DOHH2 (cell line): Measurements from ENCODE around the gene WDR7.

Source experiments
- EZH2phosphoT487 ChIP-seq: fragments of 200-600 bp; sonication (generic); IDR thresholded peaks from 2 replicates; pipeline ENCODE4 v1.6.1; 2017; ENCODE audit warnings: borderline replicate concordance, mild to moderate bottlenecking, antibody characterized with exemption, low read length, moderate library complexity, mixed read lengths
- TF ChIP-seq, protein P1 (sequence below): fragments of 200-600 bp; sonication (generic); IDR thresholded peaks from one replicate; pipeline ENCODE4 v1.5.1; 2014; ENCODE audit warnings: antibody characterized with exemption, mild to moderate bottlenecking, low read depth, low read length; ENCODE audit not compliant: poor library complexity, severe bottlenecking

DNA sequence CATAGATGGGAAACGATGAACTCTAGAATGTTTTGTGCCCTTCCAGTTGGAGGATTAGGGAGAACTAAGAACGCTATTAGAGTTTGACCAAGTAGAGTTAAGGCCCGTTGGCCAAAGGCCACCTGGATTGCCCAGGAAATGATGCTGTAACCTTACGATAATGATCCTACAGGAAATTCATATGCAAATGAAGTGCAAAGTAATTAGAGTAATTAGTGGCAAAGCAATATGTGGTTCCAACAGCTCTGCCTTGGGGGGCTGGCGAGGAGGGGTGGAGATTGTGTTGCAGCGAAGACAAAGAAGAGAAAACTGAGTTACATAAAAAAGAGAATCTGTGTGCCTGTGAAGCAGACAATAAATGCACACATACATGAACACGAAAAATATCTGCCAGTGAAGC is 434.2 kb downstream of the WDR7 start:
- TF ChIP-seq, protein P1, sequence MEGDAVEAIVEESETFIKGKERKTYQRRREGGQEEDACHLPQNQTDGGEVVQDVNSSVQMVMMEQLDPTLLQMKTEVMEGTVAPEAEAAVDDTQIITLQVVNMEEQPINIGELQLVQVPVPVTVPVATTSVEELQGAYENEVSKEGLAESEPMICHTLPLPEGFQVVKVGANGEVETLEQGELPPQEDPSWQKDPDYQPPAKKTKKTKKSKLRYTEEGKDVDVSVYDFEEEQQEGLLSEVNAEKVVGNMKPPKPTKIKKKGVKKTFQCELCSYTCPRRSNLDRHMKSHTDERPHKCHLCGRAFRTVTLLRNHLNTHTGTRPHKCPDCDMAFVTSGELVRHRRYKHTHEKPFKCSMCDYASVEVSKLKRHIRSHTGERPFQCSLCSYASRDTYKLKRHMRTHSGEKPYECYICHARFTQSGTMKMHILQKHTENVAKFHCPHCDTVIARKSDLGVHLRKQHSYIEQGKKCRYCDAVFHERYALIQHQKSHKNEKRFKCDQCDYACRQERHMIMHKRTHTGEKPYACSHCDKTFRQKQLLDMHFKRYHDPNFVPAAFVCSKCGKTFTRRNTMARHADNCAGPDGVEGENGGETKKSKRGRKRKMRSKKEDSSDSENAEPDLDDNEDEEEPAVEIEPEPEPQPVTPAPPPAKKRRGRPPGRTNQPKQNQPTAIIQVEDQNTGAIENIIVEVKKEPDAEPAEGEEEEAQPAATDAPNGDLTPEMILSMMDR: no peak
- TF ChIP-seq EZH2phosphoT487: no peak
